DOHH2 (cell line): ENCODE data around the gene LAGE3.

ENCODE experiments used
- H3F3A ChIP-seq: fragments of 200-600 bp; sonication (generic), shearing (Covaris generic); 2 replicates; pipeline ENCODE4 v1.6.0; 2016; ENCODE audit warnings: antibody characterized with exemption, mild to moderate bottlenecking; ENCODE audit not compliant: control insufficient read depth, insufficient read depth
- H3K27ac ChIP-seq: fragments of 200-600 bp; sonication (generic); 2 replicates; pipeline ENCODE4 v1.5.1; 2014; ENCODE audit warnings: low read depth, mild to moderate bottlenecking, low read length, moderate library complexity
- H3K27me3 ChIP-seq: fragments of 200-600 bp; sonication (generic); 2 replicates; pipeline ENCODE4 v1.6.1; 2014; ENCODE audit warnings: mild to moderate bottlenecking, low read length, mixed read lengths; ENCODE audit not compliant: control insufficient read depth
- H3K36me3 ChIP-seq: fragments of 200-600 bp; sonication (generic); 2 replicates; pipeline ENCODE4 v1.6.1; 2014; ENCODE audit warnings: mild to moderate bottlenecking, low read length, moderate library complexity, mixed read lengths; ENCODE audit not compliant: control insufficient read depth
- H3K4me1 ChIP-seq: fragments of 200-600 bp; sonication (generic); 2 replicates; pipeline ENCODE4 v1.6.1; 2014; ENCODE audit warnings: mild to moderate bottlenecking, low read length, mixed read lengths; ENCODE audit not compliant: control insufficient read depth
- H3K4me2 ChIP-seq: fragments of 200-600 bp; sonication (generic); 2 replicates; pipeline ENCODE4 v1.6.0; 2014; ENCODE audit warnings: mild to moderate bottlenecking, low read length, moderate library complexity
- H3K4me3 ChIP-seq: fragments of 200-600 bp; sonication (generic); 2 replicates; pipeline ENCODE4 v1.5.1; 2014; ENCODE audit warnings: mild to moderate bottlenecking, low read length, mixed read lengths
- H3K79me2 ChIP-seq: fragments of 200-600 bp; sonication (generic); 2 replicates; pipeline ENCODE4 v1.6.1; 2014; ENCODE audit warnings: mild to moderate bottlenecking, low read length, mixed read lengths; ENCODE audit not compliant: control insufficient read depth
- H3K9me2 ChIP-seq: fragments of 200-600 bp; sonication (generic); replicated peaks from 2 replicates; pipeline ENCODE4 v1.6.1; 2014; ENCODE audit warnings: mild to moderate bottlenecking, low read length, mixed read lengths; ENCODE audit not compliant: control insufficient read depth
- H3K9me3 ChIP-seq: fragments of 200-600 bp; sonication (generic); 2 replicates; pipeline ENCODE4 v1.6.1; 2014; ENCODE audit warnings: antibody characterized with exemption, low read length, mixed read lengths; ENCODE audit not compliant: control insufficient read depth, insufficient read depth
- H4K20me1 ChIP-seq: fragments of 200-600 bp; sonication (generic); 2 replicates; pipeline ENCODE4 v1.6.0; 2014; ENCODE audit warnings: low read depth, mild to moderate bottlenecking, antibody characterized with exemption, low read length, moderate library complexity; ENCODE audit not compliant: control insufficient read depth, insufficient read depth
- CTCF ChIP-seq: fragments of 200-600 bp; sonication (generic); IDR thresholded peaks from one replicate; pipeline ENCODE4 v1.5.1; 2014; ENCODE audit warnings: antibody characterized with exemption, mild to moderate bottlenecking, low read depth, low read length; ENCODE audit not compliant: poor library complexity, severe bottlenecking
- EZH2phosphoT487 ChIP-seq: fragments of 200-600 bp; sonication (generic); IDR thresholded peaks from 2 replicates; pipeline ENCODE4 v1.6.1; 2017; ENCODE audit warnings: borderline replicate concordance, mild to moderate bottlenecking, antibody characterized with exemption, low read length, moderate library complexity, mixed read lengths

Gene LAGE3

GRCh38 chrX:154443479-154443910 is 35.6 kb downstream of the LAGE3 start:
- TF ChIP-seq CTCF (no peak), EZH2phosphoT487 (no peak)
- Histone ChIP-seq H3K4me2 (peak overlapping the region; percentile 63), H3K9me3 (no peaks in the 10 kb centered on the region), H3F3A (peaks cover 2% of the 10 kb centered on the region; the same call in 1 of the 2 replicates), H4K20me1 (no peaks in the 10 kb centered on the region), H3K4me3 (peak overlapping the region; percentile 62), H3K79me2 (peaks cover 7% of the 10 kb centered on the region), H3K4me1 (peaks cover 15% of the 10 kb centered on the region), H3K27ac (no peak overlapping the region), H3K27me3 (no peaks in the 10 kb centered on the region), H3K36me3 (peaks cover 14% of the 10 kb centered on the region), H3K9me2 (no peaks in the 10 kb centered on the region)

DNA sequence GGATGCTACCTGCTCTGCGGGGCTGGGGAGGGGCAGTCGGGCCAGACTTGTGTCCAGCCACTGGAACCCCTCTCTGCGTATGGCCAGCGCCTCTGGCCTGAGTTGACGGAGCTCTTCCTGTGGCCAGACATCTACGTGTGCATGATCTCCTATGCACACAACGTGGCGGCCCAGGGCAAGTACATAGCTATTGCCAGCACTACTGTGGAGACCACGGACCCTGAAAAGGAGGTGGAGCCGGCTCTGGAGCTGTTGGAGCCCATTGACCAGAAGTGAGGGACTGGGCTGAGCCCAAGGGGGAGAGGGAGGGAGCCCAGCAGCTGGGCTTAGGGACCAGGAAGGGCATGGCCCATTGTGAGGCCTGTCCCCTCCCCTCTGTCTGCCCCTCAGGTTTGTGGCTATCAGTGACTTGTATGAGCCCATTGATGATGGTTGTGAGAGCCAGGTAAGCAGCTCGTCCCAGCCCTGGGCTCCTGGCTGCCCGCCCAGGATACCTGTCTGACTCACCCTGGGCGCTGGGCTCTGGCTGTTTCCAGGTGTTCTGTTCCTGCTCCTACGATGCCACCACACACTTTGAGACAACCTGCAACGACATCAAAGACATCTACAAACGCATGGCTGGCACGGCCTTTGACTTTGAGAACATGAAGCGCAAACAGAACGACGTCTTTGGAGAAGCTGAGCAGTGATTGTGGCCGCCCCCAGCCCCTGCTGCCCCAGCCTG is 36.9 kb downstream of the LAGE3 start:
- H3K9me2 ChIP-seq = no peaks in the 10 kb centered on the region
- H3K4me2 ChIP-seq = no peak overlapping the region
- peaks cover 2% of the 10 kb centered on the region; the same call in 1 of the 2 replicates for H3F3A ChIP-seq
- no peak overlapping the region for H3K27ac ChIP-seq
- no peaks in the 10 kb centered on the region for H4K20me1 ChIP-seq
- no peaks in the 10 kb centered on the region for H3K9me3 ChIP-seq
- peaks cover 22% of the 10 kb centered on the region for H3K4me1 ChIP-seq
- H3K27me3 ChIP-seq = no peaks in the 10 kb centered on the region
- peaks cover 14% of the 10 kb centered on the region for H3K36me3 ChIP-seq
- H3K79me2 ChIP-seq = peaks cover 21% of the 10 kb centered on the region
- H3K4me3 ChIP-seq = no peak overlapping the region
- TF ChIP-seq EZH2phosphoT487 (no peak), CTCF (no peak)

GRCh38 chrX:154441564-154441963 is 37.5 kb downstream of the LAGE3 start:
- H3K27me3 ChIP-seq = no peaks in the 10 kb centered on the region
- H3F3A ChIP-seq = peaks cover 2% of the 10 kb centered on the region; the same call in 1 of the 2 replicates
- TF ChIP-seq EZH2phosphoT487 = no peak
- no peak for TF ChIP-seq CTCF
- H3K9me3 ChIP-seq = no peaks in the 10 kb centered on the region
- H3K9me2 ChIP-seq = no peaks in the 10 kb centered on the region
- H4K20me1 ChIP-seq = no peaks in the 10 kb centered on the region
- H3K27ac ChIP-seq = no peak overlapping the region
- no peak overlapping the region for H3K4me2 ChIP-seq
- H3K36me3 ChIP-seq = peaks cover 14% of the 10 kb centered on the region
- no peak overlapping the region for H3K4me3 ChIP-seq
- H3K4me1 ChIP-seq = peaks cover 22% of the 10 kb centered on the region
- peaks cover 23% of the 10 kb centered on the region for H3K79me2 ChIP-seq
